Left lobe of liver (tissue), 2 donors: ENCODE data around the gene RRM2. TPM values are rescaled to one million over a fixed set of nuclear protein-coding genes. Genes with fewer than 3 reads are reported as not detected.
"Not testable (repeated sequence)": the region's sequence is repeated elsewhere in the genome, so short reads cannot be mapped to it uniquely, and the experiment has no call there.

Experiments used
- ATAC-seq: fragments of 200-7000 bp; cut with Tn5 transposase; one replicate; pipeline ENCODE4 v1.9.1; 2020; ENCODE audit warnings: mild to moderate bottlenecking, moderate library complexity
- DNase-seq: peaks from one replicate; pipeline ENCODE4 v3.0.0-alpha.2; 2020; ENCODE audit warnings: low spot score
- total RNA-seq: library from RNA; stranded (reverse); gene quantifications from one replicate; pipeline ENCODE4 v1.2.1, GENCODE V29; 2021
- donor health status: DM: no; HTN: no; CAD: no; lungs with moderate emphysema.
- donor health status: DM: no; HTN: yes; CAD: no.

RRM2 gene
- total RNA-seq, 1 donor from 2014 or later = 2.7 TPM

DNA sequence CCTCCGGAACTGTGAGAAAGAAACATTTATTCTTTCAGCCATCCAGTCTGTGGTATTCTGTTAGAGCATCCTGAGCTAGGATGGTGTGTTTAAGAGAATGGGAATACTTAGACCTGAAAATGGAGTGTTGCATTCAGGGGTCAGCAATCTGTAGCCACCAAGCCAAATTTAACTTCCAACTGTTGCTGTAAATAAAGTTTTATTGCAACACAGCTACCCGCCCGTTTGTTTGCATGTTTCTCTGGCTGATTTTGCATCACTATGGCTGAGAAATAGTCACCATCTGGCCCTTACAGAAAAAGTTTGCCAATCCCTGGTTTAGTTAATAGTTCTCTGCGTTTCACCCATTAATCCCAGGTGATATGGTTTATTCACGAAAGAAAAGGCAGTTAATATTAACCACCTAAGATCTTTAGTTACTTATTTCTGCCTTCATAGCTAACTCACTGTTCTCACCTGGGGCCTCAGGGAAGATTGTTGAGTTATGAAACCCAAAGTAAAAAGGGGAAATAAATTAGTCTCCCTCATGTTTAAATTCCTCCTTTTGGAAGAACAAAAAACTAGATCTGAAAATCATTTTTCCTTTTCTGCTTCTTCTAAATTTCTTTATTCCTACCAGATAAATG is 32.9 kb upstream of the RRM2 start:
- ATAC-seq = no peak
- DNase-seq = no peak

- DNase-seq = no peak
- ATAC-seq = peak; percentile 32
Measured at GRCh38 chr2:10091182-10091888, 31.2 kb upstream of the RRM2 start.

GRCh38 chr2:10091889-10092244 is 30.7 kb upstream of the RRM2 start:
- DNase-seq, ATAC-seq: not testable (repeated sequence)

DNA sequence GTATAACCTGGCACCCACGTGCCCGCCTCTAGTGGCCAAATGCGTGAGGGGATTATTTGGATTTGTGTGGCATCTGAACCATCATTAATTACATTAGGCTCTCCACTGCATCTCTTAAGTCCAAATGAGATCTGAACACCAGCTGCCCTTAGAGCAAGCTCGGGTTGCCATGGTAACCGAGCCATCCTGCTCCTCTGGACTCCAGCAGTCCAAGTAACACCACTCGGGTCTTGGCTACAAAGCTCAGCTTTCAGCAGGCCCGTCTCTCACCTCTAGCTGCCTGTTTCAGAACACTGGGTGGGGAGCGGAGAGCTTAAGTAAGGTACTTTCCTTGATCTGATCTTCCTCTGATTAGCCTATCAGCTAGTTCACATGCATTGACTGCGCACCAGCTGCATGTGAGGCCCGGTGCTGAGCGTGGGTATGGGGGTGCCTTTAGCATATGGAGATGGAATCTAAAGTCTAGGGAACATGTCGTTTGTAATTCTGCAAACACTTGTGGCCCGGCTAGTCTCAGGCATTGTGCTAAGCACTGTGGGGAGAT is 28.2 kb upstream of the RRM2 start:
- no peak for DNase-seq
- ATAC-seq = no peak

DNA sequence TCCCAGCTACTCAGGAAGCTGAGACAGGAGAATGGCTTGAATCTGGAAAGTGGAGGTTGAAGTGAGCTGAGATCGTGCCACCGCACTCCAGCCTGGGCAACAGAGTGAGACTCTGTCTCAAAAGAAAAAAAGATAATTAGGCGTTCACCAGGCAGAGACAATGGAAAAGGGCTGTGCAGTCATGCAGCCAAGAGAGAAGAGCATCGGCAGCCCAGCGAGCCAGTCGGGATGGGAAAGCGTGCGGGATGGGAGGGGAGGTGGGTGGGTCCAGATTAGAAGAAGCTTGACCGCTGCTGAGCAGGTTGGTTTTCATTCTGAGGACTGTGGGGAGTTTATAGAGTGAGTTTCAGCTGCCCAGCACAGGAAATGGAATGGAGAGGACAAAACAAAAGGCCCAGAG is 27.4 kb upstream of the RRM2 start:
- DNase-seq (no peak), ATAC-seq (no peak)

- ATAC-seq = no peak
- no peak for DNase-seq
Measured at GRCh38 chr2:10096641-10097040, 25.9 kb upstream of the RRM2 start.

DNA sequence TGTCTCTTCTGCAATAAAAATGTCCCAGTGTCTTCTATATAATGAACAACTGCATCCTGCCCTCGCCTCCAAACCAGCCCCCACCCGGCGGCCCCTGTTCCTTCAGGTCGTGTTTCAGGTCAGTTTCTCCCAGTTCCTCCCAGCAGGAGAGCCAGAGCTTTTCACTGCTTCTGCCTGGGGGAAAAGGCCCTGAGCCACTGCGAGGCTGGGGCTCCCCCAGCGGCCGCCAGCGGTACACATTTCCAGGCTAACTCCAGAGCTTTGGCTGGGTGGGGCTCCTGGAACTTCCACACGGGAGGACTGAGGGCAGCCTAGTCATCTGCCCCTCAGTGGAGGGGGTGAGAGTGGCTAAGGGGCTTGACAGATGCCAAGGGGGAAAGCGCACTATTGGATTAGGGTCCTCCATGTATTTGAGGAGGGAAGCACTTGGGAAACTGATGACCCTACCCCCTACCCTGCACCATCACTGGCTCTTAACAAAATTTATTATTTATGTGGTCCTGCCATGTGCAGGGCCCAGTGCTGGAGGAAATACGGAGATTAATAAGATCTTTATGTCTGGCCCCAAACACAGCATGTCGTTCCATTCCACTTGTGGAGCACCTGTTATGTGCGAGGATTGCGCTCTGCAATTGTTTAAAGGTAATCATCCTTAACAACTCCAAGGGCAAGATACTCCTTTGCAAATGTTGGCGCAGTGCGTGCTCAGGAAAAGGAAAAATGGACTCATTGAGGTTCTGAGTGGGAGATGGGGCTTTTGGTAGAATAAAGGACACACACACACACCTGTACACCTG is 25.0 kb upstream of the RRM2 start:
- peak; percentile 69 for DNase-seq
- peak; percentile 100 for ATAC-seq

DNA sequence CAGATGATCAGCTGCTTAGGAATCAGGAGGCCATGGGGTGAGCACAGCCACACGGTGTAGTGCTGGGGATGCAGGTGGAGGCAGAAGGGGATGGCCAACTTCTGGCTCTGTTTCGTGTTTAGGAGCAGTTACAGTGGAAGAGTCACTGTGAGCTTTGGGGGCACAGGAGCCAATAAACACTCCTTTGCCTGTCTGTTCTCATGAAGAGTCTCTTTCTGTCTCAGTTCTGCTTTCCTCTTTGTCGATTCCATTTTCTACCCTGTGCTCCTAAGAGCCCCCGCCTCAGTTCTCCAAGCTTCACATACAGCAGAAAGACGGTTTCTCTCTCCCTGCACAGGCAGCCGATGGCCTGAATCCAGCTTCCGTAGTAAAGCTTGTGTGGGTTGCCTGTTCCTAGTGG is 21.0 kb upstream of the RRM2 start:
- DNase-seq (no peak), ATAC-seq (no peak)

GRCh38 chr2:10103179-10103578 is 19.4 kb upstream of the RRM2 start:
- no peak for ATAC-seq
- DNase-seq = no peak

DNA sequence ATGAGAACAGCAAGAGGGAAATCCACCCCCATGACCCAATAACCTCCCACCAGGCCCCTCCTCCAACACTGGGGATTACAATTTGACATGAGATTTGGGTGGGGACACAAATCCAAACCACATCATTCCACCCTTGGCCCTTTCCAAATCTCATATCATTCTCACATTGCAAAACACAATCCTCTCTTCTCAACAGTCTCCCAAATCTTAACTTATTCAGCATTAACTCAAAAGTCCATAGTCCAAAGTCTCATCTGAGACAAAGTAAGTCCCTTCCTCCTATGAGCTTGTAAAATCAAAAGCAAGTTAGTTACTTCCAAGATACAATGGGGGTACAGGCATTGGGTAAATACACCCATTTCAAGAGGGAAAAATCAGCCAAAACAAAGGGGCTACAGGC is 17.6 kb upstream of the RRM2 start:
- not testable (repeated sequence) for ATAC-seq, DNase-seq

GRCh38 chr2:10109311-10109710 is 13.2 kb upstream of the RRM2 start:
- no peak for ATAC-seq
- DNase-seq = no peak

- DNase-seq (no peak), ATAC-seq (peak; percentile 40)
Measured at GRCh38 chr2:10119027-10119325, 3.6 kb upstream of the RRM2 start.

DNA sequence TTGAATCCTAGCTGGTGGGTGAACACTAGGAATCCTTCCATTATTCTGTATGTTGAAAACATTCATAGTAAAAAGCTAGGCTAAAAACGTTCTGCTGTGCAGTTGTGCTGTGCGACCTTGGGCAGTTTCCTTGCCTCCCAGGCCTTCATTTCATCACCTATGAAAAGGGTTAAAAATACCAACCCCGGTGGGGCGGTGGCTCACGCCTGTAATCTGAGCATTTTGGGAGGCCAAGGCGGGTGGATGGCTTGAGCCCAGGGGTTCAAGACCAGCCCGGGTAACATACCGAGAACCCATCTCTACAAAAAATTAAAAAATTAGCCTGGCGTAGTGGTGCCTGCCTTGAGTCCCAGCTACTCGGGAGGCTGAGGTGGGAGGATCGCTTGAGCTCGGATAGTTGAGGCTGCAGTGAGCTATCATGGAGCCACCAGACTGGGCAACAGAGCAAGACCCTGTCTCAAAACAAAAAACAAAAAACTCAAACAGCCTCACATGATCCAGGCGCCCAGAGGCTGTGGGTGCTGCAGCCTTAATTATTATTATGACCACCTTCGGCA is 2.9 kb upstream of the RRM2 start:
- no peak for ATAC-seq
- DNase-seq = no peak

- peak; percentile 90 for ATAC-seq
- peak; percentile 98 for DNase-seq
Measured at GRCh38 chr2:10120158-10120876, 2.2 kb upstream of the RRM2 start.

DNA sequence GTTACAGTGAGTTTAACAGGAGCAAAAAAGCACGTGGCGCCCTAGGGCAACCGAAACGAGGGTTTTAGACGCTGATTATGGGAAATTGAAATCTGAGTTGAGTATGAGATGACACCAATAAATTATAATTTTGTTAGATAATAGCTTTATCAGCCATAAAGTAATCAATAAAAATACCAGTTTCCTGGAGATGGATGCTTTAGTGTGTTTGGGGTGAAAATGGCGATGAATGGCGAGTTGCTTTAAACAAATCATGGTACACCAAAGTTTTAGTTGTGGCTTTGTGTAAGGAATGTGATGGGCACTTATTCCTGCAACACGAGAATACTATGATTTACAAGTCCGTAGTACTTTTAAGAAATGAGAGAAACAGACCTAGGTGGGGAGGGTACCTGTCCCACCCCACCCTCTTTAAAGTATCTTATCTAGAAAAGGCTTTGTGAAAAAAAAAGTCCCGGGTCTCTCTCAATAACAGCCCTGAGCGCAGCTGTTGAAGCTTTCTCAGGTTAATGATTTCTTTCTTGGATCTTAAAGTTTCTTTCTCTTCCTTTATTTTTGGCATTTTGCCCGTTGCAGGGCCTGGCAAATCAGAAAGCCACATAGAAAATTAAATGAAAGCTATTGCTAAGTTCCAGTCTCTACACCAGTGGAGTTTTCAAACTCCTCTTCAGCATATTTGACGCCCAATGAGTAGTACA is 1.5 kb upstream of the RRM2 start:
- ATAC-seq (no peak), DNase-seq (no peak)

DNA sequence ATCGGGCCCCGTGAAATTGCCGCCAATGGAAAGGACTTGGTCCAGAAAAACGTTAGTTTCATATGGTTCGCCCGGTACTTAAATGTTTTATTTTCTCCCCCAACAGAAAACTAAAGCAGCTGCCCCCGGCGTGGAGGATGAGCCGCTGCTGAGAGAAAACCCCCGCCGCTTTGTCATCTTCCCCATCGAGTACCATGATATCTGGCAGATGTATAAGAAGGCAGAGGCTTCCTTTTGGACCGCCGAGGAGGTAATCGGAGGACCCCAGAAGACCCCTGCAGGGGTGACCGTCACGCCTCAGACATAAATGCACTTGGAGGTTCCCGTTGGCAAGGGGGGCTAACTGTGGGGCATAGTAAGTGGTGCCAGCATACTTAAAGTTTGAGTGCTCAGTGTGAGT is 742 bp downstream of the RRM2 start:
- DNase-seq = no peak
- ATAC-seq = no peak

DNA sequence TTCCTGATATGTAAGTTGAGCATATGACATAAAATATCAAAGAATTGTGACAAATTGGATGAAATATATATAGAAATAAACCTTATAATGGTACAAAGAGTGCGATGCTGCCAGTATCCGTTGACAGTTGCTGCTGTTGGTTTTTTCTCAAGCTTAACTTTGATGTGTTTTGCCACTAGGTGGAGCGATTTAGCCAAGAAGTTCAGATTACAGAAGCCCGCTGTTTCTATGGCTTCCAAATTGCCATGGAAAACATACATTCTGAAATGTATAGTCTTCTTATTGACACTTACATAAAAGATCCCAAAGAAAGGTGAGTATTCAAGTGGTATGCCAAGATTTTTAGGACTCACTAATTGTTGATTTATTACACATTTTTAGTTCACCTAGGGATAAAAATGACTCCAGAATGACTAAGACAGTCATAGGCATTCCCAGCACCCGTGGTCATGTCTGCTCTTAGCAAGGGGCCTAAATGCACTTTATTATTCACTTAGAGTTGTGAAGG is 2.1 kb downstream of the RRM2 start:
- ATAC-seq (no peak), DNase-seq (no peak)

DNA sequence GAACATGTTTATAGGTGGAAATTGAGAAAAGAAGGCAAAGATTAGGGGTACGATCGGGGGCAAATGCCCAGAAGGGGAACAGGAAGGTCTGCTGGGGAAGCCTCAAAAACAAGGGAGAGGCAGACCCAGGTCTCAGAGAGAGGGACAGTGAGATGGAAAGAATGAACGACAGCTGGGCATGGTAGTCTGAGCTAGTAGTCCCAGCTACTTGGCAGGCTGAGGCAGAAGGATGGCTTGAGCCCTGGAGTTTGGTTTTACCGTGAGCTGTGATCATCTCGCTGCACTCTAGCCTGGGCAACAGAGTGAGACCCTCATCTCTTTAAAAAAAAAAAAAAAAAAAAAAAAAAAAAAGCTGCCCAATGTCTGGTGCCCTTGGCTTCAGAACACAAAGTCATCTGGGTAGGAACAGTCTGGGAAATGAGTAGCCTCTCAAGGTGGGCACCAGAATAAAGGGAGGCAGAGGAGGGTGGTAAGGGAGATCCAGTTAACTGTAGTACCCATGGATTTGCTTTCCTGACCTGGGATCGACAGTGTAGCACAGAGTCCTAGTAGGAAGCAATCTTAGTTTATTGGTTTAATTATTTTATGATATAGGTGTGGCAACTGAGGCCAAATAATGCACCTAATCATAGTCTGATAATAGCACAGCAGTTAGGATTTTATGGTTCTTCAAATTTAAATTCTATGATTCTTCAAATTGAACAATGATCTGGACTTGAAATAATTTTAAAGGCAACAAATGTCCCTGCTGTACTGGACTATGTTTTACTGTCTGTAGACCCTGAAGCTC is 3.5 kb downstream of the RRM2 start:
- no peak for ATAC-seq
- no peak for DNase-seq

DNA sequence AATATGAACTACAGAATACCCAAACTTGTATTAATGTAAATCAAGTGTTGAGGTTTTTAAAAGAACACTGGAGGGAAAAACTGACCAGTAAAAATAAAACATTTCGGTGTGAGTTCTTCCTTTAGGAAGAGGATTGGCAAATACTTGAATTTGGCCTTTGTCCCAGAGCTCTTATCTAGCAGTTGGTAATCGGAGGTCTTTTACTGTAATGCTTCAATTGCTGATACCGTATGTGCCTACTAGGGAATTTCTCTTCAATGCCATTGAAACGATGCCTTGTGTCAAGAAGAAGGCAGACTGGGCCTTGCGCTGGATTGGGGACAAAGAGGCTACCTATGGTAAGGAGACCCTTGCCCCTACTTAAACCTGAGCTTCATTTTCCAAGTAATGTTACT is 4.1 kb downstream of the RRM2 start:
- ATAC-seq = peak; percentile 39
- no peak for DNase-seq
